NCI-H2196 treated with DMSO at 0.1 percent for 48 hours (cell line): Measurements from ENCODE around the gene TTPAL.

Experiments used
- DNase-seq: peaks from one replicate; lab custom pipeline; 2025; ENCODE audit not compliant: unreplicated experiment; lab: John Stamatoyannopoulos, UW

The TTPAL gene

GRCh38 chr20:44533928-44534327 lies 58.3 kb downstream of the TTPAL start:
- DNase-seq = no peak

- DNase-seq = no peak
Observed at GRCh38 chr20:44536175-44536574, 60.5 kb downstream of the TTPAL start.

GRCh38 chr20:44537993-44538392 lies 62.3 kb downstream of the TTPAL start:
- no peak for DNase-seq

GRCh38 chr20:44540834-44541233 lies 65.2 kb downstream of the TTPAL start:
- no peak for DNase-seq

GRCh38 chr20:44541992-44542391 lies 66.3 kb downstream of the TTPAL start:
- no peak for DNase-seq

- DNase-seq = no peak
Observed at GRCh38 chr20:44542890-44543289, 67.2 kb downstream of the TTPAL start.

- DNase-seq = no peak
Observed at GRCh38 chr20:44543358-44543757, 67.7 kb downstream of the TTPAL start.
